HG03097 (cell line): ENCODE measurements around the gene SCNN1G.
"Not testable (repeated sequence)": the region's sequence is repeated elsewhere in the genome, so short reads cannot be mapped to it uniquely, and the experiment has no call there.

Experiments used
- ATAC-seq: cut with Tn5 transposase; IDR thresholded peaks from one replicate; pipeline ENCODE4 v1.9.1; 2021; ENCODE audit not compliant: unreplicated experiment, low FRiP score

Gene SCNN1G

DNA sequence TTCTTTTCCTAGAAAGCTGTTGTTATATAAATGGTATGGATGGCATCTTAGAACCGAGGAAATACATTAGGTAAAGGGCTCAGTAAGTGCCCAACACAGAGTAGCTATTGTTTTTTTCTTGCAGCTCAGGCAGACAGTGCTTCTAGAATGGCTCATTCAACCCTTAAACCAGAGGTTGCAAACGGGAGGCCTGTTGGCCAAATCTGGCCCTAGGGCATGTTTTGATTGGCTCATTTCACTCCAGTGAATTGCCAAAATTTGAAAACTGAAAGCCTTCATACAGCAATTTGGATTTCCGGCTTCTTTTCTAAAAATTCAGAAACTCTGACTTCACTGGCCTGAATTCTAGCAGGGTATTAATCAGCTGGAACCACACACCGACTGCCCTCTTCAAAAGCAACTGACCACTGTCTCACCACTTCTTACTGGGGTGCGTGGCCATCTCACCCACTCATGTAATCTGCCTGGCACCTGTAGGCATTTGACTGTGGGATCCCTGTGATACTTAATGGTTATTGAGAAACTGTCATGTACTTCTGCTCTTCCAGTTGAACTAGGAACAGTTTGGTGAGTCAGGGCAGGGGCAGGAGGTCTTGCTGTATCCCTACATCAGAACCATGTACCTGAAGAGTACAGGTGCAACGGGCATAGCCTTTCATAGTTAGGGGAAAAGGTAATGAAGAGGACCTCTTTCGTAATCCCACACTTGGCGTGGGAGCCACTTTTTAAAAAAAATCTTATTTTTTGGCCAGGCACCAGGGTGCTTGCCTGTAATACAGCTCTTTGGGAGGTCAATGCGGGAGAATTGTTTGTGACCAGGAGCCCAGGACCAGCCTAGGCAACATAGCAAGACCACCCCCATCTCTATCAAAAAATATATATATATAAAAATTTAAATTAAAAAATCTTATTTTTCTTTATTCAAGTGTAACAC is 66.0 kb downstream of the SCNN1G start:
- ATAC-seq = no peak

DNA sequence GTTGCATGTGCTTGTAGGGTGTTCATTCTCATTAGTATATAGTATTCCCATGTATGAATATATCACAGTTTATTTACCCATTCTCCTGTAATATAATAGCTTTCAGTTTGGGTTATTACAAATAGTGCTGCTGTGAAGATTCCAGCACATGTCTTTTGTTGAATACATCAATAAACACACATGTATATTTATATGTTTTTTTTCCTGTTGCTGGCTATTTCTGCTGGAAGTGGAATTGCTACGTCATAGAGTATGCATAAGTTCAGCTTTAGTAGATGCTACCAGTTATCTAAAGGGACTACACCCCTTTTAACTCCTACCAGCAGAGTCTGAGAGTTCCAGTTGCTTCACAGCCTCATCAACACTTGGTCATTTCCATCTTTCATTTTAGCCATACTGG is 67.3 kb downstream of the SCNN1G start:
- ATAC-seq = no peak

DNA sequence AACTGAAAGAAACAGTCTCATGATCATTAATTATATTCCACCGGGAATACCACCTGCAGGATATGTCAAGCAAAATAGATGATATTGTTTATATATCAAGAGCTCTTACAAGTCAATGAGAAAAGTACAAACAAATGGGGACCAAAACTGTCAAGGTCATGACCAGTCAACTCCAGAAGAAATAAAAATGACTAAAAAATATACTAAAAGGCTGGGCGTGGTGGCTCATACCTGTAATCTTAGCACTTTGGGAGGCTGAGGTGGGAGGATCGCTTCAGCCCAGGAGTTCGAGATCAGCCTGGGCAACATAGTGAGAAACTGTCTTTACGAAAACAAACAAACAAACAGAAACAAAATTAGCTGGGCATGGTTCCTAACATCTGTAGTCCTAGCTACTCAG is 69.8 kb downstream of the SCNN1G start:
- no peak for ATAC-seq

DNA sequence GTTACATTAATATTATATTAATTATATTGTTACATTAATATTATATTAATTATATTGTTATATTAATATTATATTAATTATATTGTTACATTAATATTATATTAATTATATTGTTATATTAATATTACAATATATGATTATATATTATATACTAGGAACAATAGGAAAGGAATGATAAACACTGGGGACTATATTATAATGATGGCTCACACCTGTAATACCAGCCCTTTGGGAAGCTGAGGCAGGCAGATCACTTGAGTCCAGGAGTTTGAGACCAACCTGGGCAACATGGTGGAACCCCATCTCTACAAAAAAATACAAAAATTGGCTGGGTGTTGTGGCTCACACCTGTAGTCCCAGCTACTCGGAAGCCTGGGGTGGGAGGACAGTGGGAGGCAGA is 71.1 kb downstream of the SCNN1G start:
- not testable (repeated sequence) for ATAC-seq

DNA sequence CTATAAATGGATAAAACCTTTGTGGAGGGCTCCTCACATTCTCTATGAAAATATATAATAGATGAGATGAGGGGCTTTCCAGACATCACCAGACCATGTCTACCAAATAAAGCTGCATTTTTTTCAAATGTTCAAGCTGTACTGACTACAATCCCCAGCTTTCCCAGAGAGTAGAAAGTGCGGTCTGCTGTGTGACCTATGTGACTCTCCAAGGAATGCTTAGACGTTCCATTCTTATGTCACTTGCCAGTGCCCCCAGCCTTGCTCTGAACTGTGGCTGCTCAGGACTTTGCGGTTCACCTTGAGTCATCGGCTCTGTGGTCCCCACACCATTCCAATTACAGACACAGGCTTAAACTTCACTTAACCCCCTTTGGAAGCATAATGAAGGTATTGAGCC is 71.8 kb downstream of the SCNN1G start:
- no peak for ATAC-seq

DNA sequence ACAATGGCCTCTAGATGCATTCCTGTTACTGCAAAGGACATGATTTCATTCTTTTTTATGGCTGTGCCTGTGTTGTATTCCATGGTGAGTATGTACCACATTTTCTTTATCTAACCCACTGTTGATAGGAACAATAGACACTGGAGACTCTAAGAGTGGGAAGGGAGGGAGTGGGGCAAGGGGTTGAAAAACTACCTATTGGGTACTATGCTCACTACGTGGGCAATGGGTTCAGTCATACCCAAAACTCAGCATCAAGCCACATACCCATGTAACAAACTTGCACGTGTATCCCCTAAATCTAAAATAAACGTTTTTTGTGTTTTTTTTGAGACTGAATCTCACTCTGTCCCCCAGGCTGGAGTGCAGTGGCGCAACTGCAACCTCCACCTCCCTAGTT is 72.5 kb downstream of the SCNN1G start:
- no peak for ATAC-seq

DNA sequence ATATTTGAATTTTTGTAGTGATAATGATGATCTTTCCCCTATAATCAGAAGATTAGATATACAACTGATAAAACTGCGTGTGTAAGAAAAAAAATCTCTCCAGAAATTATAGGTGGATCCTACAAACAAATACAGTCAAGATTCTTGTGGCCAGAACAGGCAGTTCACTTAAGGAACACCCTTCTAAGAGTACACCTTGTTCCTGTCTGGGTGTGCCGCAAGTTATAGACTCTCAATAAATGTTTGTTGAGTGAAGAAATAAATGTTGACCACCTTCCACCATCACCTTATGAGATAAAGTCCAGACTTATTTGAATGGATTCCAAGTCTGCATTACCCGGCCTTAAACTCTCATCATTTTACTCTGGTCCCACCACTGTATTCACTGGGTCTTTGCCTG is 73.9 kb downstream of the SCNN1G start:
- no peak for ATAC-seq

DNA sequence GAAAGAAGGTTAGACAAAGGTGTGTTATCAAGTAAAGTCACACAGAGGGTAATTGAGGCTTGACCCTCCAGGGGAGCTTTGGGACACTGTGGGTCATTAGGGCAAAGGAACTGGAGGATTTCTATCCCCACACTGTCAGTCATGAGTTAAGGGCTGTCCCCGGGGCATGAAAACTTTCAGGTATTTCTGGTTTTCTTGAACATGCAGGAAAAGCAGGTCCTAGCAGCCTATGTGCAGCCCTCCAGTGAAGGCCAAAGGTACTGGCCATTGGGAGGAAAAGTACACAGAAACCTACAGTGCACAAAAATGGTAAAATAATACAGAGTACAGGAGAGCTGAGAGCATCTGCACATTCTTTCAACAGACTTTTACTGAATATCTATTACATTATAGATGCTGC is 75.1 kb downstream of the SCNN1G start:
- no peak for ATAC-seq

DNA sequence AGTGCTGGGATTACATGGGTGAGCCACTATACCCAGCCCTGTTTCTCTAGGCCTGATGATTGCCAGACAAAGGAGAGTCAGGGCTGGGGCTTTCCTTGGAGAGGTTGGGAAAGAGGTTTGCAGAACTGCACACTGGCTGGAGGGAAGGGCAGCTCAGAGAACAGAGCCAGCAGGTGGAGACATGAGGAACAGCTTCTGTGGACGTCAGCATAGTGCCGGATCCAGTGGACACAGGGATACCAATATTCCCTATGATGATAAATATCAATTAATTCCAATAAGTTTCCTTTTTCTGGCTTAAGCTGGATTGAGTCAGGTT is 76.3 kb downstream of the SCNN1G start:
- no peak for ATAC-seq
